Effector CD4-positive, alpha-beta T cell (primary cell): ENCODE measurements around the gene SUGCT.

Experiments
- DNase-seq: peaks from one replicate; pipeline ENCODE4 v3.0.0-alpha.2; 2020

The SUGCT gene

GRCh38 chr7:40845943-40846342 is 711.1 kb downstream of the SUGCT start:
- no peak for DNase-seq

DNA sequence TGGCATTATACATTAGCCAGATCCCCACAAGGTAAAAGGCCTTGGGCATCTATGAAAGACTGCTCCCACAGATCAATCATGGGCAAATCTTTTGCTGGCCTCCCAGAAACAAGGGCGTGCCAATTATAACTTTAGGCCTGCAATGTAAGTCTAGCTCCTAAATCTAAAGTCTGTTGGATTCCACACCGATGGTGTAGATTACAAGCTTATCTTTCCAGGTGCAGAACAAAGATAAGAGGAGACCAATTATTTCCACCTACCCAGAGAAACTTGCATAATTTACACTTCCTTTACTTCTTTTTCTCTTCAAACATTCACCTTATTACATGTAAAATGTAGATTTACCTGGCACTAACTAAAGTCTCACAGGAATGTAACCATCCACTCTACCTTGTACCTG is 713.1 kb downstream of the SUGCT start:
- no peak for DNase-seq

DNA sequence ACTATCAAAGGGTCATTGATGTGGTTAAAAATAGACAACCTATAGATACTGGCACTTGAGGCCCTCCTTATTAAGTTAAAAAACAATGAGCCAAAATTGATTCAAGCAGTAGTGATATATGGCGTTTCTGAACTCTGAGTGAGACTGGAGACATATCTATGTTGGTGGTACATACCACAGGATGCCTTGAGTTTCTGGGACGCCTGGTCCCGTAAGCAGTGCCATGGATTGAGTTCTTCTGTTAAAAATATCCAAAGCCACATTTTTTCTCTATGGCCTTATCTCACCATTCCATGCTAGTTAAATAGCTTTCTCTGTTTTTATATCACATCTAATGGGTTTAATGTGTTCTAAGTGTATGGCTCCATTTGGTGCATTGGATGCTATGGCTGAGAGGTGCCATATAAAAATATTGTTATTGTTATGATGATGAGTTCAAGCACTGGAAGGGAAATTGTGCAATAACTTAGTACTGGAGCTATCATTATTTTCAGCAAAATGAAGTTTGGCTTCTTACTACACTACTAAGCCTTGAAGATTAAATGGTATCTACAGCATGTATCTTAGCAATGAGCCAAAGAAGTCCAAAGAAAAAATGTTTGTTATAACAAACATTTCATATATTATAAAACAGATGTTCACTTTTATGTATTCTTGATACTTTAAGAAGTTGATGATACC is 713.9 kb downstream of the SUGCT start:
- no peak for DNase-seq

GRCh38 chr7:40850017-40850416 is 715.2 kb downstream of the SUGCT start:
- no peak for DNase-seq

- no peak for DNase-seq
These were observed 716.2 kb downstream of the SUGCT start for GRCh38 chr7:40851001-40851400.

DNA sequence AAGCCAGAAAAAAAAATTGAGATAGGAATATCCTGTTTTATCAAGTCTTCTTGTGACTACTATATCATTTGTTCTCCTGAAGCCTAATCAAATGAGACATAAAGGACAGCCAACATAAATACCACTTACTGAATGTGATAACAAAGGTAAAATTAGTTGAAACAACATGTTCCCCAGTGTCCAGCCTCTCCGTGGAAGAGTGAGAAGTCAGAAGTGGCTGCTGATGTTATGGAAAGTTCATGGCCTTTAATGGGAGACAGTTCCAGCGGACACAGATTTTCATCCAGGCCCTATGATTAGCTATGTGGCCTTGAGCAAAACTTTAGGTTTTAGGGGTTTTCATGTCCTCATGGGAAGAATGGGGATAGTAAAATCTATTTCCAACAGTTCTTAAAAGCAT is 724.3 kb downstream of the SUGCT start:
- no peak for DNase-seq

DNA sequence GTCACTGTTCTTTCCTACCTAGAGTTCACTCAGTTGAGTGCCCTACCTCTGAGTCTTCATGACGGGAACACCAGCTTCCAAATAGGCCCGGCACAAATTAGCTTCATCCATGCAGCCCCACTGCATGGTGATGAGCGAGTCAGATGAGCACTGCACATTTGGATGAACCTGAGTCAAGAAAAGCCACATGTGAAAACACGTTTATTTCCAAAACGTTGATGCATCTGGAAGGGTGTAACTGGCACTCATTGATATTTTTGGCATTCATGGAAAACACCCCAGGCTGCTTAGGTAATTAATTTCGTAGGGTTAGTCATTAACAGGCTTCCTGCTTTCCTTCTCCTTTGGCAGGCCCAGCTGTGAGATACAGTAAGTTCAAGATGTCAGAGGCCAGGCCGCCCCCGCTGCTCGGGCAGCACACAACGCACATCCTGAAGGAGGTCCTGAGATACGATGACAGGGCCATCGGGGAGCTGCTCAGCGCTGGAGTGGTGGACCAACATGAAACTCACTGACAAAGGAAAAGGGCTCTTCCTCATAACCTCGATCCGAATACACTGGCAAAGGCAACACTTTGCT is 725.2 kb downstream of the SUGCT start:
- no peak for DNase-seq

DNA sequence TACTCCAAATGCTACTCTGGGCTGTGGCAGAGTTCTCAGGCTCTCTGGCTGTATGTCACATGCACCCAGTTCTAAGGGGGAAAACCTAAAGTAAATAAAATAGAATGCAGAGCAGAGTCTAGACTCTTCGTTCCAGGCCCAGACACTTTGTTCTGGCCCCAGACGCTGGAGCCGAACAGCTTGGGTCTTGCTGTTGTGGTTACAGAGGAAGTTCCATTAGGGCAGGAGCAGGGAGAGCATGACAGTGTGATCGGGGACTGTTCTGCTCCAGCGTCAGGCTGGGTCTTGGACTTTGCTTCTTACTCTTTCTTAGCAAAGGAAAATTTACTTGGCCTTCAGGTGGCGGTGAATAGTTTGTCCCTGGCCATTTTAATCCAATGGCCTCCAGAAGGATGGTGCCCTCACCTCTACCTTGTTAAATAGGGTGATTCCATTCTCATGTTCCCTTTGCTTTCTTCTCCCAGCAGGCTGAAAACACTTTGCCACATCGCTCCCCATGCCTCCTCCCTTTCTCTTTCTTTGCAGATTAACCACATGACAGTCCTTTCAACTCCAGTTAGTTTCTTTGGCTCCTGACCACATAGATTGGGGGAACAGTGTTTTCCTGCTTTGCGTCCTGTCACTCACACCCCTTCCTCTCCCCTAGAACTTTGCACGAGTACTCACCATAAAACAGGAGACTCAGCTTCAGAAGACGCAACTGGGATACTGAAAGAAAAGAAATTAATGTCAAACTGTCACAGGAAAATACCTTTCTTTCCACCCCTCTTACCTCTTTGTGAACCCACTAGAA is 730.8 kb downstream of the SUGCT start:
- DNase-seq = no peak

GRCh38 chr7:40866601-40867000 is 731.8 kb downstream of the SUGCT start:
- no peak for DNase-seq

DNA sequence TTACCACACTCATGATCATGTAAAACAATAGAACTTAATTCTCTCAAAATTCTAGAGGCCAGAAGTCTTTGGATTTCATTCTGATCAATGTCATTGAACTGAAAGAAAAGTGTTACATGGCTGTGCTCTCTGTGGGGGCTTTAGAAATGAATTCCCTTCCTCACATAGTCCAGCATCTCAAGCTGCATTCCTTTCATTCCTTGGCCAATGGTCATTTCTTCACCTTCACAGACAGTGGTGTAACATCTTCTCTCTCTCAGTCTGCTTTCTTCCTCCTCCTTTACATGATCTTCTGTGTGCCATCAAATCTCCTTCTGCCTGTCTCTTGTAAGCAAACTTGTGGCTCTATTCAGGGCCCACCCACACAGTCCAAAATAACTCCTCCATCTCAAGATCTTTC is 735.3 kb downstream of the SUGCT start:
- DNase-seq = no peak

DNA sequence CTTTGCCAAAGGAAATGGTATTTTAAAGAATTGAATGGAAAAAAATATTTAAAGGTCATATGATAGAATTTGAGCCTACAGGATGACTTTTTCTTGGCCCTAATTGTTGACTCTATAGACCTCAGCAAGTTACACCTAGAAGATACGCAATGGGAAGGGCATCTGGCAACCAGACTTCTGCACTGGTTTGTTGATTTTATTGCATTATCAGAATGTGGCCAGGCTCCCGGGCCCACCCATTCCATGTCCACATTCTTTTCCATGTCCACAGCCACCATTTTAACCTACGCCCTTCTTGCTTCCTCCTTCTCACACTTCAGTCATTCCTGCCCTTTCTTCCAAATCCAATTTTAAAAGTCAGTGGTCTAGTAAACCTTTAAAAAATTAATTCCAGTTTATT is 738.4 kb downstream of the SUGCT start:
- DNase-seq = no peak

GRCh38 chr7:40874756-40875155 is 740.0 kb downstream of the SUGCT start:
- no peak for DNase-seq

DNA sequence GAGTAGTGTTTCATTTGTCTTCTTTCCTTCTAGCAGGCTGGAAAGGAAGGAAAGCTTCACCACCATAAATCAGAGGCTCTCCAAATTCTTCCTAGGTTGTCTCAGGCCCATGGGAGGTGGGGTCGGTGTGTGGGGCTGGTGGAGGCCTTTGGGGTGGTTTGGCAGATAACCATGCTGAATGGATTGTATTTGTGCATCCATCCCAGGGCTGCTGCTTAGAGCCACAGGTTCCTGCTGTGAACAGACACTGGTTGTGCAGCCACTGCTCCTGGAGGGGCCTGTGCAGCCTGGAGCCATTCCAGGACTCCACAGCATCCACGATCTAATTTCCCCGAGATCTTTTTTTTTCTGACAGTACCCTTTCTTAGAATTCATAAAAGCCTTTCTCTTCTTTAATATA is 741.8 kb downstream of the SUGCT start:
- DNase-seq = no peak

GRCh38 chr7:40879941-40880543 is 745.2 kb downstream of the SUGCT start:
- DNase-seq = no peak

GRCh38 chr7:40880581-40880980 is 745.8 kb downstream of the SUGCT start:
- DNase-seq = no peak

DNA sequence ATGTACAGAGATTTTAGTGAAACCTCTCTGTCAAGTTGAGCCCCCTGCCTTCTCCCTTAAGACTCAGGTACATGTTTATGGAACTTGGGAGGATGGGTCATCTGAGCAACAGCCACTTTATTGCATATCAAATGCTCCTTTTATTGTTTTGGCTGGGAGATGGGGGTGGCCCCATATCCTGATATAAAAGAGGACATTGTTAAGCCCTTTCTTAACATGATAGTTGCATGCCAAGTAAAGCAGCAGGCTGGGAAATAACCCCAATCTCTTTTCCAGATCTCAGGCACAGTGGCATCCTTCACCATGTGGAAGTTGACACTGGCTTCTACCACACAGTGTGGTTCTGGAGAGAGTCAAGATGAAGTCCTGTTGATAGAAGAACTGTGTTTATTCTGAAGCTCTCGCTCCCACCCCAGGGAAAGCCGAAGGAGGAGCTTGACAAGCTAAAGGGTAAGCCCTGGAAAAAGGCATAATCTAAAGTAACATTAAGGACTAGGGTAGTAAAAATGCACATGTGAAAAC is 746.7 kb downstream of the SUGCT start:
- no peak for DNase-seq

DNA sequence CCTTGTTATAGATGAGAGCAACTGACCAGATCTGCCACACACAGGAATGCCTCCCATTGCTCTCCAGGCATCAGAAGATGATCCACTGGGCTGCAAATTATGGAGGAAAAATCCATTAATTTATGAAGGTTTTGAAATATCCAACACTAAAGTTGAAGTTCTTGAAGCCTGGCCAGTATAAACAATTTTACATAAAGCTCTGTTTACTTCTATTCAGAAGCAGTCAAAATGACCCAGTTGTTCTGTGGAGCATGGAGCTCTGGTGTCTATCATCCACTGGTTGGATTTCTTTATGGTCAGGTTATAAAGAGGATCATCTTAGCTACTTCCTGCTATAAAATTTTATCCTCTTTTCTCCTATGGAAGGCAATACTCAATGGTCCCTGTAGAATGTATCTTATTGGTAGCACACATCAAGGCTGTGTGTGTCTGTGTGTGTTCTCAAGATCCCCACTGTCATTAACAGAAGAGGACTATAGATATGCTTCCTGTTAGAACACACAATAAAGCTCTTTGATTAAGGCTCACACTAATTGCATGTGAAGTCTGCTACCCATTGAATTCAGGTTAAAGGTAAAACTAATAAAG is 747.4 kb downstream of the SUGCT start:
- no peak for DNase-seq

DNA sequence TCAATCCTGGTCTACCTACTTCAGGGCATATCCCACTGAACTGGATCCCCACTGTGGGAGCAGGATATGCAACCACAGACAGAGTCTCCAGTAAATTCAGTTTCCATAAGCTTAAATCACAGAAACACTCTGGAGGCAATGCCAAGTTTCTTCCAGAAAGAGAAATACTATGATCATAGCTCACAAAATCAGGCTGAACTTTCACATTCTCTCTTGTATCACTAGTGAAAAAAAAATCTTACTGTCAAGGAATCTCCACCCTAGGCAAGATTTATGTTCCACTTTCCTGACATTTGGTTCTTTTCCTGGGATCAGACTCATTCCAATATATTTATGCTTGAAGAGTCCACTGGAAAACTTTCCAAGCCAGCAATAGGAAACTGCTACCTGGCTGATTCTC is 749.0 kb downstream of the SUGCT start:
- no peak for DNase-seq

GRCh38 chr7:40884241-40884640 is 749.4 kb downstream of the SUGCT start:
- no peak for DNase-seq

GRCh38 chr7:40885503-40885902 is 750.7 kb downstream of the SUGCT start:
- no peak for DNase-seq

DNA sequence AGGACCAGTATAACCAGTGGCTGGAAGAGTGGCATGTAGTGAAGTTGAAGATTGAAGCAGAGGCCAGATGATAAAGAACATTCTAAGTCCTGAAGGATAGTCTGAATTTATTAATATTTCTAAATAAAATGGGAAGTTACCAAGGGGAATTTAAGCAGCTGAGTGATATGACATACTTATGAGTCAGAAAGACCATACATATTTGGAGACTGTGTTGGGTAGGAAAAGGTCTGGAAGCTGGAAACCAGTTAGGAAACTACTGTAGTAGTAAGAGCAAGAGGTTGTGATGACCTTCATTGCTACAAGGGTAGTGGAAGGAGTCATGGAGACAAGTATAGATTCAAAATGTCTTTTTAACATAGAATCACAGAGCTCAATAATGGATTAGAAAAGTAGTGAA is 752.3 kb downstream of the SUGCT start:
- no peak for DNase-seq

- DNase-seq = no peak
These were observed 753.7 kb downstream of the SUGCT start for GRCh38 chr7:40888499-40888898.

DNA sequence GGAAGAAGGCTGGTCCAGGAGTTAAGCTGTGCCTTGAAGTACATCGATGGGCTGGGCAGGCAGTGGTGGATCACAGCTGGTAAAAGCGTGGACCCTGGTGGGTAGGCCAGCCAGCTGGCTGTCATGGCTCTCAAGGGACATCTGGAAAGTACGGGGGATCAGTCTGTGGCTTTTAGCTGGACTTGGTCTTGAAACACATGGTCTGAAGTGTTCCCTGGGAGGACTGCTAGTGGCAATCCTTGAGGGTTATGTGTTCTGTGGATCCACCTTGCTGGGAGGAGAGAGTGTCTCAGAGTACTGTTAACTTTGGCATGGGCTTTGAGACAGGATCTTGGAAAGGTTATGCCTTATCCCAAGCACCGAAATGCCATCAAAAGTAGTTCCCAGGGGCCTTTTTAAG is 754.3 kb downstream of the SUGCT start:
- no peak for DNase-seq
